LNCaP clone FGC (cell line): Measurements from ENCODE around the gene ACSL1.

Experiments used
- DNase-seq: peaks from one replicate; pipeline ENCODE4 v3.0.0-alpha.2; 2011; ENCODE audit warnings: low read depth
- H3K4me3 ChIP-seq: 2 replicates; pipeline ENCODE4 v1.5.1; 2011; ENCODE audit warnings: mild to moderate bottlenecking, low read depth, low read length, control low read depth
- TF ChIP-seq, protein P1 (sequence below): IDR thresholded peaks from 2 replicates; pipeline ENCODE4 v1.5.1; 2012; ENCODE audit warnings: mild to moderate bottlenecking; ENCODE audit not compliant: control insufficient read depth, insufficient read depth; ENCODE audit errors: extremely low read depth

Gene ACSL1

DNA sequence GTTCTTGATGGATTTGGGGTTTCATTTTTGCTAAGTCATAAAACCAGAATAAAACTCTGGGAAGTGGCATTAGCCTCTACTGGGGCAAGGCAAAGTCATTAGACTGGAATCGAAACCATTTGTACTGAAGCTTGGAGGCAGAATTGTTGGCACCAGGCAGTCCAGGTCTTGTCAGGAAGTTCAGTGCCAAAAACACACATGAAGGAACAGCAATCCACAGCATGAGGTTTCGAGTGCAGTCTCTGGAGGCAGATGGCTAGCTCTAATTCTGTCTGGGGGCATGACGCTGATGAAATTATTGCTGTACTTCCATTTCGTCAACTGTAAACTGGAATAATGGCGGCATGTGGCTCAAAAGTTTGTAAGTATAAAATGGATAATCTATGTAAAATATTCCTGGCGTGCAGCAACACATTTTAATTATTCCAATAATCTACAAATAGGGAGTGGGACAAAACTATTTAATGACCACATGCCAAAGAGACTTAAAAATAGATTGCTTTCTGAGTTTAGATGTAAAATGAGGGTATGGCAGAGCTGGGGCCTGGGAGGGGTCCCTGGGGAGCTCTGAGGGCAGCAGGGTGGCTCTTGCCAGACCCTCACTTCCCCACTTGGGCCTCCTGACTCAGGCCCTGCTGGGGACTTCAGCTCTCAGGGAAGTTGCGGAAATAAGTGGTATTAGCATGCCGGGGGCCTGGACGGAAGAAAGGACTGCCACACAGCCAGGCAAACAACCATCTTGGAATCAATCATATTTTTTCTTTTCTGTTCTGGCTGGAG lies 73.1 kb downstream of the ACSL1 start:
- DNase-seq = no peak
- H3K4me3 ChIP-seq = no peak overlapping the region
- TF ChIP-seq, protein P1, sequence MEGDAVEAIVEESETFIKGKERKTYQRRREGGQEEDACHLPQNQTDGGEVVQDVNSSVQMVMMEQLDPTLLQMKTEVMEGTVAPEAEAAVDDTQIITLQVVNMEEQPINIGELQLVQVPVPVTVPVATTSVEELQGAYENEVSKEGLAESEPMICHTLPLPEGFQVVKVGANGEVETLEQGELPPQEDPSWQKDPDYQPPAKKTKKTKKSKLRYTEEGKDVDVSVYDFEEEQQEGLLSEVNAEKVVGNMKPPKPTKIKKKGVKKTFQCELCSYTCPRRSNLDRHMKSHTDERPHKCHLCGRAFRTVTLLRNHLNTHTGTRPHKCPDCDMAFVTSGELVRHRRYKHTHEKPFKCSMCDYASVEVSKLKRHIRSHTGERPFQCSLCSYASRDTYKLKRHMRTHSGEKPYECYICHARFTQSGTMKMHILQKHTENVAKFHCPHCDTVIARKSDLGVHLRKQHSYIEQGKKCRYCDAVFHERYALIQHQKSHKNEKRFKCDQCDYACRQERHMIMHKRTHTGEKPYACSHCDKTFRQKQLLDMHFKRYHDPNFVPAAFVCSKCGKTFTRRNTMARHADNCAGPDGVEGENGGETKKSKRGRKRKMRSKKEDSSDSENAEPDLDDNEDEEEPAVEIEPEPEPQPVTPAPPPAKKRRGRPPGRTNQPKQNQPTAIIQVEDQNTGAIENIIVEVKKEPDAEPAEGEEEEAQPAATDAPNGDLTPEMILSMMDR = no peak

DNA sequence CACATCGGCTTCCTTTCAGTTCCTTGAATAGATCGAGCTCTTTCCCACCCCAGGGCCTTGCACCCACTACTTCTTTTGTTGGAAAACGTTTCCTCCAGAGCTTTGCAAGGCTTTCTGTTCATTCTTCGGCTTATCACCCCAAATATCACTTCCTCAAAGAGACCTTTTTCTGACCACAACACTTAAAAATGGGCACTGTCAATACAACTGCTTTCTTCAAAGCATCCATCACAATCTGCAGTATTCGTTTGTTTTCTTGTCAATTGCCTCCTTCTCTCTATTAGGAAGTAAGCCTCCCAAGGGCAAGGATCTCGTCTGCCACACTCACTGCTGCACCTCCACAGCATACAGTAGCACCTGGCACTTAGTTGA lies 74.2 kb downstream of the ACSL1 start:
- TF ChIP-seq, protein P1 = no peak
- no peak for DNase-seq
- no peak overlapping the region for H3K4me3 ChIP-seq

DNA sequence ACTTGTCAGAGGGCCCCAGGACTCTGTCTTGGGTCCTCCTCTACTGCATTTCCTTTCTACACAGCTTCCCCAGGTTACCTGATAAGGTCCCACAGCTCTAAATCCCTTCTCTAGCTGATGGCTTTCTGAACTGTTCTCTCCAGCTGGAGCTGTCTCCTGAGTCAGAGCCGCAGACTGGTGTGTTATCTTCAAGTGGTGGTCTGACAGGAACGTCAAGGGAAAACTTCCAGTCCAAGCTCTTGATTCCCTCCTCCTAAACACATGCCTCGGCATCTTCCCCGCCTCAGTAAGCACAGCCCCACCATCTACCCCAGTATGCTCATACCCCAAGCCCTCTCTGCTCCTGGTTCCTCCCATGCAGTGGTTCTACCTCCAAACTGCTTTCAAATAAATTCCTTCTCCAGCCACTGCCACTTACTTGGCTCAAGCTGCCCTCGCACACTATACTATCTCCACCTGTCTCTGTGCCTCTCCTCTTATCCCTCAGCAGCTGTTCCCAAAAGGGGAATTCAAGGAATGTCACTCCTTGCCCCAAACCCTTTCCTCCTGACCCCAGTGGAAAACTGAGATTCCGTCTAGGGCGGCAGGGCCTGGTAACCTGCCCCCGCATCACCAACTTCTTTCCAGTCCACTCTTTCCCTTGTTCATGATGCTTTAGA lies 74.7 kb downstream of the ACSL1 start:
- TF ChIP-seq, protein P1 = no peak
- no peak for DNase-seq
- no peak overlapping the region for H3K4me3 ChIP-seq

DNA sequence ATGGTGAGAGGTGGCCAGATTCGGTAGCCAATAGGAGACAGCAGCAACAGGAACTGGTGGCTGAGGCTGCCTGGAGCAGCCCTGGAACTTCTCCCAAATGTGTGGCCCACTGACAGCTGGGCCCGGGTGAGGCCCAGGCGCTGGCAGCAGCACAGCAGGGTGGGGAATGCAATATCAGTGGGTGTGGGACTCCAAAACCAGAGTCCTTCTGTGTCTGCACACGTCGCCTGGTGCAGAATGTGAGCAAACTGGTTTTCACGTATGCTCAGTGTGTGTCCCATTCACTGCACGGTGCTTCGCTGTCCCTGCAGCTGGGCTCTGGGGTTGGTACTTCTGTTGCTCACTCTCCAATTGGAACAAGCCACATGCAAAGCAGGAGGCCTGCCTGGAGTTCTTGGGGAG lies 77.5 kb downstream of the ACSL1 start:
- peak; percentile 91 for DNase-seq
- H3K4me3 ChIP-seq = no peak overlapping the region
- TF ChIP-seq, protein P1 = no peak

DNA sequence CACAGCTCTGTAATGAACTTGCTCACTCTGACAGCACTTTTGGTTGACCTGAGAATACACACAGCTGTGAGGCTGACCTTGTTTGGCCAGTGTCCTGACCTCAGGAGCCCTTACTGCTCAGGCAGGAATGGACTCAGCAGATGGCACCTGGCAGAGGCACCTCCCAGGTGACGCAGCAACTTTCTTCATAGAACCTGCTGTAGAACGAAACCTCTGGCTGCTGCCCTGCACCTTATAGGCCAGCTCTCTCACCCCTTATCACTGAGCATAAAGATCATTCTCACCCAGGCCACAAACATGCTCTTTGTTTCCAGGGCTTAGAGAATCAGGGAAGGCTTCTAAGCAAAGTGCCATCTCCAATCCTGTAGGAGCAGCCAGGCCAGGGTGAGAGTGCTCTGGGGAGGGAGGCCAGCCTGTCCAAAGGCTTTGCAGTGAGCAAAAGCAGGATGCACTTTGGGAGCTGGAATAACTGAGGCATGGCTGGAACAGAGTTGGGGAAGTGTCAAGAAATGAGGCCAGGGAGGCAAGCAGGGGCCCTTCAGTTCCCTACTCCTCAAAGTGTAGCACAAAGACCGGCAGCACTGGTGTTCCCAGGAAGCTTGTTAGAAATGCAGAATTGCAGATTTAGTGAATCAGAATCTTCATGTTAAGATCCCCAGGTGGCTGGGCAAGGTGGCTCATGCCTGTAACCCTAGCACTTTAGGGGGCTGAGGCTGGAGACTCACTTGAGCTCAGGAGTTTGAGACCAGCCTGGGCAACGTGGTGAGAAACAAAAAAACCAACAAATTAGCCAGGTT lies 78.5 kb downstream of the ACSL1 start:
- TF ChIP-seq, protein P1 = no peak; the same call in 1 of the 2 replicates
- DNase-seq = peak; percentile 99
- H3K4me3 ChIP-seq = no peak overlapping the region; the same call in 1 of the 2 replicates

DNA sequence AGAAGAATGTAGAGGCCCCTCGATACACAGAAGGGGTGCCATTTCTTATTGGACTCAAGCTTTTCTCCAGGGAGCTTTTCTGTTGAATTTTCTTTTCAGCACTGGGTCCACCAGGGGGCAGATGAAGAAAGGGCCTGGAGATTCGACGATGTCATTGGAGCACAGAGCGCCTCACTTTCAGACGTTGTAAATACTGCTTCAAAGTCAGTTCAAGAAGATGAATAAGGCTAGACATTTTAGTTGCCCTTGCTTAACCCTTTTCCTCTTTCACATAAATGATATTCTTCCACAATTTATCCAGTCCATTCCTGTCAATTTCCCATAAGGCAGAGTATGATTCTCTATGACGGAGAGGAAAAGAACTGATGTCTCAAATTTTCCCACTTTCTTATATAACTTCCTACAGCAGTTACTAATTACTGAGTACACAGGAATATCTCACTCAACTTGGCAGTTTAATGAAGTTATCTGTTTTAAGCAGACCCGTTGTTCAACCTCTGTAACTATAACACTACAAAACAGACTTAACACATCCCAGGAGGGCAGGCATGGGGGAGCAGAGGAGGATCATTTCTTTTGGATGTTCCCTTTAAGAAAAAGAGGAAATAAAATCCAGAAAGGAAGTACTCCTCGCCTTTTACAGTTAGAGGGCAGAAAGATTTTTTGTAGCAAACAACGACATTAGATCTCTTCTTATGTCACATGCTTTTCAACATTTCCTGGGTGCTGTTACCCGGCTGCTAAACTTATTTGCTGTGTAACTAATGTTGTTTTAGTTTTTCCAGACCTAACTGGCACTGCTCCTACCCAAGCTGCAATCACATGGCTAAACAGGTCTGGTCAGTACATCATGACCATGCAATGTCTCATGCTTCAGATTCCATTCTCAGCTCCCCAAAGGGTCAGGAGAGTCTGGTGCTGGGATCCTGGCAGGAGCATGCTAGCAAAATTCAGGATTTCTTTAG lies 79.7 kb downstream of the ACSL1 start:
- TF ChIP-seq, protein P1 = peak; percentile 78
- H3K4me3 ChIP-seq = peak overlapping the region; percentile 22; the same call in 1 of the 2 replicates
- peak; percentile 96 for DNase-seq
